22Rv1 (cell line): ENCODE data around the gene ZBTB7C.

Source experiments
- CTCF ChIP-seq: fragments of 450-650 bp; IDR thresholded peaks from 2 replicates; pipeline ENCODE4 v1.5.1; 2017; ENCODE audit warnings: mild to moderate bottlenecking
- ZFX ChIP-seq: fragments of 450-650 bp; IDR thresholded peaks from 2 replicates; pipeline ENCODE4 v1.6.1; 2017; ENCODE audit warnings: antibody characterized with exemption, borderline replicate concordance

DNA sequence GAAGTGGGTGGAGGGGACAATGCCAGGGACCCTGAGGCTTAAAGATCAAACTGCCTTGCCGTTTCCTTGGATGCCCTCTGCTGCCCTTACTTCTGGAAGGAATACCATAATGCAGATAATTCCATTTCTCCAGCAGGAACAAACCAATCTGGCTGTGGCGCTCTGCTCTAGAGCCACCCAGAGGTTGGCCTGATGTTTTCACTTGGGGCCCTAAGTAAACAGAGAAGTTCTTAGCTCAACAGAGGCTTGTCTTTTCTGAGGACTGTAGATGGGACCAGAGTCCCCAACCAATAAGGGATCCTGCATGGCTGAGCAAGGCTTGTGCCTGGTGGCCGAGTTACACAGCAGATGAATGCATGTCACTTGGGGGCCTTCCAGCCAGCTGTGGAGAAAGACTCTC, 230.2 kb downstream of the ZBTB7C start:
- TF ChIP-seq CTCF = no peak
- TF ChIP-seq ZFX = no peak
